PFSK-1 (cell line): ENCODE measurements around the gene CROCC2.

Experiments used
- POLR2AphosphoS5 ChIP-seq: IDR thresholded peaks from 2 replicates; pipeline ENCODE4 v1.6.1; 2012; ENCODE audit warnings: low read depth, mild to moderate bottlenecking, control low read depth, low read length, moderate library complexity
- TAF1 ChIP-seq: IDR thresholded peaks from 2 replicates; pipeline ENCODE4 v1.6.1; 2012; ENCODE audit warnings: low read length, control low read depth, borderline replicate concordance; ENCODE audit not compliant: insufficient read depth
- TF ChIP-seq, protein P1 (sequence below), 2 experiments: IDR thresholded peaks; 2 replicates each; pipeline versions ENCODE4 v1.6.1 to v1.8.0; 2011 to 2012; ENCODE audit warnings: low read depth in 2 of 2, low read length in 2 of 2, control low read depth in 1 of 2, inconsistent platforms in 1 of 2, mild to moderate bottlenecking in 1 of 2, moderate library complexity in 1 of 2; ENCODE audit not compliant: insufficient read depth in 1 of 2

DNA sequence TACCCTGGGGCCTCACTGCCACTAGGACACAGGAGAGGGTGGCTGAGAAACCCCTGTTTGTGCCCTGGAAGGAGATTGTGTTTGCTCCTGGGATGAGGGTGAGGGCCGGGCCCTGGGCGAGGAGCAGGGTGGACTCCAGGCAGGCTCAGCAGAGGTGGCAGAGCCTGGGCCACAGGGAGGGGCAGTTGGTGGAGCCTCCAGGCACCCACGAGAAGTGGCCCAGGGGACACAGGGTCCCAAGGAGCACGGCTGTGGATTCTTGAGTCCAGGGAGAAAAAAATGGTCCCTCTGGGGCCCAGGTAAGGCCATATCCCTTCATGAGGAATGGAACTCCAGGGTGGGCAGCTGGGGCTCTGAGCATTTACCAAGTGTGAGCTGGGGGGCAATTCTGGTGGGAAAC lies 18.5 kb upstream of the CROCC2 start:
- TF ChIP-seq, protein P1, sequence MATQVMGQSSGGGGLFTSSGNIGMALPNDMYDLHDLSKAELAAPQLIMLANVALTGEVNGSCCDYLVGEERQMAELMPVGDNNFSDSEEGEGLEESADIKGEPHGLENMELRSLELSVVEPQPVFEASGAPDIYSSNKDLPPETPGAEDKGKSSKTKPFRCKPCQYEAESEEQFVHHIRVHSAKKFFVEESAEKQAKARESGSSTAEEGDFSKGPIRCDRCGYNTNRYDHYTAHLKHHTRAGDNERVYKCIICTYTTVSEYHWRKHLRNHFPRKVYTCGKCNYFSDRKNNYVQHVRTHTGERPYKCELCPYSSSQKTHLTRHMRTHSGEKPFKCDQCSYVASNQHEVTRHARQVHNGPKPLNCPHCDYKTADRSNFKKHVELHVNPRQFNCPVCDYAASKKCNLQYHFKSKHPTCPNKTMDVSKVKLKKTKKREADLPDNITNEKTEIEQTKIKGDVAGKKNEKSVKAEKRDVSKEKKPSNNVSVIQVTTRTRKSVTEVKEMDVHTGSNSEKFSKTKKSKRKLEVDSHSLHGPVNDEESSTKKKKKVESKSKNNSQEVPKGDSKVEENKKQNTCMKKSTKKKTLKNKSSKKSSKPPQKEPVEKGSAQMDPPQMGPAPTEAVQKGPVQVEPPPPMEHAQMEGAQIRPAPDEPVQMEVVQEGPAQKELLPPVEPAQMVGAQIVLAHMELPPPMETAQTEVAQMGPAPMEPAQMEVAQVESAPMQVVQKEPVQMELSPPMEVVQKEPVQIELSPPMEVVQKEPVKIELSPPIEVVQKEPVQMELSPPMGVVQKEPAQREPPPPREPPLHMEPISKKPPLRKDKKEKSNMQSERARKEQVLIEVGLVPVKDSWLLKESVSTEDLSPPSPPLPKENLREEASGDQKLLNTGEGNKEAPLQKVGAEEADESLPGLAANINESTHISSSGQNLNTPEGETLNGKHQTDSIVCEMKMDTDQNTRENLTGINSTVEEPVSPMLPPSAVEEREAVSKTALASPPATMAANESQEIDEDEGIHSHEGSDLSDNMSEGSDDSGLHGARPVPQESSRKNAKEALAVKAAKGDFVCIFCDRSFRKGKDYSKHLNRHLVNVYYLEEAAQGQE (IDR thresholded peaks at IDR 0.05; ENCODE audit: insufficient read depth in 1 of 2, low read depth in 2 of 2, low read length in 2 of 2), result no peak
- TF ChIP-seq TAF1 (no peak), POLR2AphosphoS5 (no peak)
